Mucosa of descending colon (tissue), 3 donors: ENCODE measurements around the gene AP1B1. TPM values are rescaled to one million over a fixed set of nuclear protein-coding genes. Genes with fewer than 3 reads are reported as not detected.
A peak's percentile ranks its signal among the peaks of the same experiment; 100 is the strongest.

Experiments used
- ATAC-seq: fragments of 200-7000 bp; cut with Tn5 transposase; one replicate; pipeline ENCODE4 v1.9.1; 2020; ENCODE audit warnings: mild to moderate bottlenecking, moderate library complexity
- DNase-seq, 3 donors: peaks; one replicate each; pipeline ENCODE4 v3.0.0-alpha.2; 2020
- H3K36me3 ChIP-seq: fragments of 200-600 bp; one replicate; pipeline ENCODE4 v1.8.0; 2021; ENCODE audit warnings: low read depth, mild to moderate bottlenecking
- H3K4me1 ChIP-seq: fragments of 200-600 bp; one replicate; pipeline ENCODE4 v1.8.0; 2021; ENCODE audit warnings: low read depth, mild to moderate bottlenecking
- H3K4me3 ChIP-seq: fragments of 200-600 bp; one replicate; pipeline ENCODE4 v1.8.0; 2021; ENCODE audit warnings: mild to moderate bottlenecking
- H3K9me3 ChIP-seq: fragments of 200-600 bp; one replicate; pipeline ENCODE4 v1.8.0; 2021; ENCODE audit warnings: mild to moderate bottlenecking
- intact Hi-C, 2 donors: fragments of 100-400 bp; cut with DNase I in 1 of 2; cut with micrococcal nuclease in 1 of 2; formaldehyde crosslinking; loops; one replicate each; pipeline versions ENCODE4 v1.11.0 to v1.11.1; 2022; cut with DNase I, micrococcal nuclease
- total RNA-seq, 3 donors: library from RNA; stranded (reverse); fragmentation: NEBNext Ultra II Directional in 2 of 3; extraction: Animal tissue kit (Norgen Biotek cat#: 25700) in 2 of 3; gene quantifications; one replicate each; pipeline versions ENCODE4 v1.2.1 to v1.2.4, GENCODE V29; 2021 to 2023
- TF ChIP-seq, protein P1 (sequence below): fragments of 200-600 bp; IDR thresholded peaks from one replicate; pipeline ENCODE4 v1.8.0; 2022; ENCODE audit warnings: antibody characterized with exemption, mild to moderate bottlenecking
- donor health status: DM: no; HTN: no; CAD: no; lungs with moderate emphysema.
- donor health status: DM: no; HTN: no; CAD: no.
- donor health status: DM: no; HTN: yes; CAD: no.

AP1B1 gene
- total RNA-seq, 3 donors from 2014 or later = 74.4 to 105 (median 88.8) TPM

DNA sequence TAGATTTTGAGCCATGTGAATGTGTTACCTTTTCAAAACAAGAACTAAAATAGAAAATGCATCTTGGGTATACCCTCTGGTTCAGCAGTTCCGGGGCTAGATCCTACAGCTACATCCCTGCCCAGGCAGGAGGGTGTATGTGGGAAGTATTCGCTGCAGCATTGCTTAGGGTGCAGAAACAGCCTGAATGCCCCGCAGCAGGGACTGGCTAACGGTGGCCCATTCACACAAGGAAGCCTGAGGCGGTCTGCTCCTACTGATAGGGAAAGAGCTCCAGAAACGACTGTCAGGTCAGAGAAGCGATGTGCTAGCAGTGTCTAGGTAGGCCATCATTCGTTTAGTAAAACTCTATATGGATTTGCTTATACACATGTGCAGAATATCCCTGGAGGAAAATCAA is 63.0 kb downstream of the AP1B1 start:
- peaks cover 3% of the 10 kb centered on the region for H3K36me3 ChIP-seq
- ATAC-seq (no peak), DNase-seq (no peak)
- H3K4me1 ChIP-seq = no peaks in the 10 kb centered on the region
- H3K9me3 ChIP-seq = no peaks in the 10 kb centered on the region
- H3K4me3 ChIP-seq = no peak overlapping the region
- intact Hi-C loops = no loop called here
- TF ChIP-seq, protein P1, sequence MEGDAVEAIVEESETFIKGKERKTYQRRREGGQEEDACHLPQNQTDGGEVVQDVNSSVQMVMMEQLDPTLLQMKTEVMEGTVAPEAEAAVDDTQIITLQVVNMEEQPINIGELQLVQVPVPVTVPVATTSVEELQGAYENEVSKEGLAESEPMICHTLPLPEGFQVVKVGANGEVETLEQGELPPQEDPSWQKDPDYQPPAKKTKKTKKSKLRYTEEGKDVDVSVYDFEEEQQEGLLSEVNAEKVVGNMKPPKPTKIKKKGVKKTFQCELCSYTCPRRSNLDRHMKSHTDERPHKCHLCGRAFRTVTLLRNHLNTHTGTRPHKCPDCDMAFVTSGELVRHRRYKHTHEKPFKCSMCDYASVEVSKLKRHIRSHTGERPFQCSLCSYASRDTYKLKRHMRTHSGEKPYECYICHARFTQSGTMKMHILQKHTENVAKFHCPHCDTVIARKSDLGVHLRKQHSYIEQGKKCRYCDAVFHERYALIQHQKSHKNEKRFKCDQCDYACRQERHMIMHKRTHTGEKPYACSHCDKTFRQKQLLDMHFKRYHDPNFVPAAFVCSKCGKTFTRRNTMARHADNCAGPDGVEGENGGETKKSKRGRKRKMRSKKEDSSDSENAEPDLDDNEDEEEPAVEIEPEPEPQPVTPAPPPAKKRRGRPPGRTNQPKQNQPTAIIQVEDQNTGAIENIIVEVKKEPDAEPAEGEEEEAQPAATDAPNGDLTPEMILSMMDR = no peak

DNA sequence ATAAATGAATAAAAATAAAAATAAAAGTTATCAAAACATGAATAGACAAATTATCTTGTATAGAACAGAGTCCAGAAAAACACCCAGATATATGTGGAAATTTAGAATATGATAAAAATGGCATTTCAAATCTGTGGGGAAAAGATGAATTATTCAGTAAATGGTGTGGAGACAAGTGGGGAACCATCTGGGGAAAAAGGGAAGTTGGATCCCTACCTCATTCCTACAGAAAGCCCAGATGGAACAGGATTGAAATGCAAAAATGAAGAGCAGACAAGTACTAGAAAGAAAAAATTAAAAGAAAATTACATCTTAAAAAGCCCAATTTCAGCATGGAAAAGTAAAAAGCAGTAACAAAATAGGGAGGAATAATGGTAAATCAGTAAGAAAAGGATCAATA is 64.7 kb downstream of the AP1B1 start:
- TF ChIP-seq, protein P1 = no peak
- DNase-seq = no peak
- H3K4me1 ChIP-seq = no peaks in the 10 kb centered on the region
- H3K4me3 ChIP-seq = no peak overlapping the region
- no peak for ATAC-seq
- H3K9me3 ChIP-seq = no peaks in the 10 kb centered on the region
- peaks cover 3% of the 10 kb centered on the region for H3K36me3 ChIP-seq
- intact Hi-C loops = no loop called here

DNA sequence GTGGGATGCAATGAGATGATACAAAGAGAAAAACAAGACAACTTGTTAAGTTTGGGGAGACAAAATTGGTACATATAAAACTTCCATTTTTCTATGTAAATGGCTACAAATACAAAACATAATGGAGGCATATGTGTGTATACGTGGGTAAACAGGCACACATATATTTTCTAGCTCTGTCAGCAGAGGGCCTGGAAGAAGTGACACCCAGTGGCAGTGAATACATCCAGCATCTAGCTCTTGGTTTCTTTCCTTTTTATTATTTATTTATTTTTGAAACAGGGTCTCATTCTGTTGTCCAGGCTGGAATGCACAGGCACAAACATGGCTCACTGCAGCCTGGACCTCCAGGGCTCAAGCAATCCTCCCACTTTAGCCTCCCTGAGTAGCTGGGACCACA is 67.8 kb downstream of the AP1B1 start:
- Histone ChIP-seq H3K4me1 (peaks cover 4% of the 10 kb centered on the region), H3K4me3 (no peak overlapping the region), H3K36me3 (no peaks in the 10 kb centered on the region), H3K9me3 (no peaks in the 10 kb centered on the region)
- TF ChIP-seq, protein P1 = no peak
- no peak for DNase-seq
- peak; percentile 31 for ATAC-seq
- intact Hi-C loops = no loop called here

DNA sequence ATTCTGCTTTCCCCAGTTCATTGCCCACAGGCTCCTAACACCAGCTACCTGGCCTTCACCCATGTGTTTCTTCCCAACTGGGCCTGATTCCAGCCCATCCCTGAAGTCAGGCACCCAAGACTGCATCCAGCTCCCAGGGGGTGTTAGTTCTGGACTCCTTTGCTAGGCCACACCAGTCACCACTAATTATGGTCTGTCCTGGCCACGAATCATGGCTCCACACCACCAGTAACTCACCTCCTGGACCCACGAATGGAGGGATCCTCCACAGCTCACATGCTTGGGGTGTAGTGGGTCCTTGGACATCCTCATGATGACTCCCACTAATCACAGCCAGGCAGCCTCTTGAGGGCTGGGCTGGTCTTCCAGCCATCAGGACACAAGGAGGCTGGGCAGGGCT is 69.3 kb downstream of the AP1B1 start:
- H3K4me1 ChIP-seq = peaks cover 16% of the 10 kb centered on the region
- no peaks in the 10 kb centered on the region for H3K9me3 ChIP-seq
- TF ChIP-seq, protein P1 = no peak
- no peaks in the 10 kb centered on the region for H3K36me3 ChIP-seq
- DNase-seq = no peak
- intact Hi-C loops = no loop called here
- no peak overlapping the region for H3K4me3 ChIP-seq
- no peak for ATAC-seq

DNA sequence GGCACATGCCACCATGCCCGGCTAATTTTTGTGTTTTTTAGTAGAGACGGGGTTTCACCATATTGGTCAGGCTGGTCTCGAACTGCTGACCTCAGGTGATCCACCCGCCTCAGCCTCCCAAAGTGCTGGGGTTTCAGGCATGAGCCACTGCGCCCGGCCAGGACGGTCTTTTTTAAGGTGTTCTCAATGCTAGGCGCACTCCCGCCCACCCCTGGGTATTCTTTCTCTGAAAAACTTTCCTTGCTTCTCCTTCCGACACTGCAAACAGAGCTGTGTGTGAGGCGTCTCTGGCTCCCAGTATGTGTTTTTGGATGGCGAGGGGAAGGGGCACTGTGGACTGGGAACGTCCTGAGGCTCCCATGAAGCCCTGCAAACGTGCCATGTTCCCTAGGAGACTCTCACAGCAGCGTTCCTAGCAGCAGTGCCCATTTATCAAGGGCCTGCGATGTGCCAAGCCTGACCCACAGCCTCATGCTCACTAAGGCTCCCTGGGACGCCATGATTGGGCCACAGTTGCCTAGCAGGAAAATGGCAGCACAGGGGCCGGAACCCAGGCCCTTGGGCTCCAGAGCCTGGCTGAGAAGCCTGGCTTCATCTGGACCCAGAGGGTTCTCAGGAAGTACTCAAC is 70.4 kb downstream of the AP1B1 start:
- DNase-seq (peak in 1 of 3 donors; percentile 19), ATAC-seq (no peak)
- no peaks in the 10 kb centered on the region for H3K9me3 ChIP-seq
- TF ChIP-seq, protein P1 = no peak
- H3K4me1 ChIP-seq = peaks cover 27% of the 10 kb centered on the region
- no peak overlapping the region for H3K4me3 ChIP-seq
- no peaks in the 10 kb centered on the region for H3K36me3 ChIP-seq
- intact Hi-C loops = no loop called here
